NCI-H1092 treated with DMSO at 0.1 percent for 48 hours (cell line): Measurements from ENCODE around the gene PPM1K.

Experiments
- DNase-seq: peaks from one replicate; lab custom pipeline; 2025; lab: John Stamatoyannopoulos, UW

Gene PPM1K

DNA sequence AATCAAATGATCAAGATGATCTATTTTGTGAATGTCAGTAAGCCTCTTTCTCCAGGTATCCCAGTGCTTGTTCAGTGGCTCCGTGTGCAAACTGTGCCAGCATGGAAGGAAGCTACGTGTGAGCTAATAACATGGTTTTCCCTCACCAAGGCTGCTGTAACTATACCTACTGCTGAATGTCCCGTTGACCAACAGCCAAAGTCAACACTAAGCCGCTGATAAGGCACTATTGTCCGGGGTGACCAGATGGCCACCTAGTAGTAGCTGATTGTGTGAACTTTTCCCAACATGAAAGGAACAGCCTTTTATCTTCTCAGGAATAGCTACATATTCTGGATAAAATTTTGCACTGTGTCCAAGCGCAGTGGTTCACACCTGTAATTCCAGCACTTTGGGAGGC lies 68.0 kb downstream of the PPM1K start:
- no peak for DNase-seq

- no peak for DNase-seq
These were observed 69.0 kb downstream of the PPM1K start for GRCh38 chr4:88215351-88215750.

GRCh38 chr4:88212253-88212561 lies 72.2 kb downstream of the PPM1K start:
- no peak for DNase-seq

DNA sequence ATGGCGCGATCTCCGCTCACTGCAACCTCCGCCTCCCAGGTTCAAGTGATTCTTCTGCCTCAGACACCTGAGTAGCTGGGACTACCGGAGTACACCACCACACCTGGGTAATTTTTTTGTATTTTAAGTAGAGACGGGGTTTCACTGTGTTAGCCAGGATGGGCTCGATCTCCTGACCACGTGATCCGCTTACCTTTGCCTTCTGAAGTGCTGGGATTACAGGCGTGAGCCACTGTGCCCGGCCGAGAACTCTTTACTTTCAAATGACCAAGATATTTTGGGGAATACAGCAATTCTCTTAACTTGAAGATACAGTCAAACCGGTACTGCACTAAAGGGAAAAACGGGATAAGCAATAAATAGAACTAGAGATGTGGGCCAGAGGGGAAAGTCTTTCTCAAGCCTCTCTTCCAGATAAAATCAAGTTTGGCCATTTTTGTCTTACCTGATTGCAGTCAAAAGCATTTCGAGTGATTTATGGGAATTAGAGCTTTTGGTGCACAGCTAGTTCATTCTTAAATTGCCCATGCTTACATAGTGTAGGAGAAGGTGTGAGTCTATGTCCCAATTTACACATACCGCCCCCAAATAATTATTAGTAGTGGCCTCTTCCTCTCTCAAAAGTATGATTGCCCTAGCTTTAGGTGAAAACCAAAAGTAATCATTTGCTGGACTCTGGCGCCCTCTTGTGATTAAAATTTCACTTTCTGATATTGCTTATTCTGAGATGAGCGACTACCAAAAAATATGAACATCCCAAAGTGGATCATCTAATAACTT lies 72.7 kb downstream of the PPM1K start:
- DNase-seq: peak; percentile 34

DNA sequence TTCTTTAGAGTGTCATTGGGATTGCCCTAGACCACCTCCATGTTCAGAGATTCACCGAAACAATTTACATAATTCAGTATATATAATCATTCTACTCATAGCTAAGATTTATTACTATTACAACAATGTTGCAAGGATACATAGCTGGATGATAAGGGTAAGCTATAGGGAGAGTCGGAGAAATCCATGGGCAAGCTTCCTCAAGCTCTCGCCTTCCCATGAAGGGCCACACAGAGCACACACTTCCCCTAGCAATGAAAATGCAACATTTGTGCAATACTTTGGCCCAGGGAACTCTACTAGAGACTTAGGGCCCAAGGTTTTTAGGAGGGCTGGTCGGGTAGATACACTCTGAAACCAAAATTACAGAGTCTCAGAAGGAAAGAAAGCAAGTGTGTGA lies 76.2 kb downstream of the PPM1K start:
- no peak for DNase-seq
